K562 (cell line): Measurements from ENCODE around the gene DYSF. TPM values are rescaled to one million over a fixed set of nuclear protein-coding genes. Genes with fewer than 3 reads are reported as not detected.

Source experiments
- ATAC-seq: fragments of 200-7000 bp; cut with Tn5 transposase; 3 replicates; pipeline ENCODE4 v1.9.1; 2020; ENCODE audit warnings: moderate library complexity
- BruUV-seq: library from RNA; stranded (reverse); fragments of 400-500 nt; replicated peaks from 2 replicates; lab custom pipeline; 2021; lab: Mats Ljungman, UMichigan
- CTCF ChIA-PET: fragments of 300-600 bp; formaldehyde crosslinking; extraction: SDS; loops from one replicate; lab custom pipeline; 2021; ENCODE audit warnings: low intra/inter-chr PET ratio; lab: Yijun Ruan, JAX
- POLR2A ChIA-PET: fragments of 300-600, 350-650 bp; sonication (Branson Sonifier 250); formaldehyde crosslinking; extraction: SDS; loops from one replicate; lab custom pipeline; 2021; ENCODE audit warnings: antibody characterized with exemption, inconsistent platforms; lab: Yijun Ruan, JAX
- DNase-seq, 4 experiments: peaks; one replicate each; pipeline versions ENCODE4 v3.0.0 to v3.0.0-alpha.2; 2011 to 2018; ENCODE audit warnings: low spot score in 3 of 4, mixed read lengths in 3 of 4; ENCODE audit errors: extremely low read depth in 1 of 4
- FAIRE-seq: peaks from 2 replicates; lab custom pipeline; 2011; peaks lifted over from hg19 to GRCh38; lab: Jason Lieb, UNC
- H2AFZ ChIP-seq: 2 replicates; pipeline ENCODE4 v1.6.0; 2011; ENCODE audit warnings: low read depth, low read length, control low read depth, inconsistent platforms
- H3K27ac ChIP-seq: fragments of 200-600 bp; 3 replicates; pipeline ENCODE4 v1.8.0; 2011; ENCODE audit warnings: low read depth, mild to moderate bottlenecking, control low read depth, inconsistent platforms, low read length, moderate library complexity, mixed read lengths; ENCODE audit errors: extremely low read depth
- H3K27me3 ChIP-seq, 2 experiments: fragments of 300-600 bp in 1 of 2; 2 replicates in 1 of 2; 3 replicates in 1 of 2; pipeline versions ENCODE4 v1.6.0 to v1.8.0; 2011; ENCODE audit warnings: inconsistent platforms in 2 of 2, low read length in 2 of 2, mild to moderate bottlenecking in 1 of 2, mixed read lengths in 1 of 2, moderate library complexity in 1 of 2; ENCODE audit not compliant: control insufficient read depth in 2 of 2, insufficient read depth in 2 of 2
- H3K36me3 ChIP-seq: fragments of 300-600 bp; 3 replicates; pipeline ENCODE4 v1.8.0; 2011; ENCODE audit warnings: mild to moderate bottlenecking, low read length, inconsistent platforms; ENCODE audit not compliant: control insufficient read depth, insufficient read depth
- H3K4me1 ChIP-seq, 2 experiments: fragments of 200-600 bp in 1 of 2; replicated peaks in 1 of 2; 2 replicates in 1 of 2; 3 replicates in 1 of 2; pipeline versions ENCODE4 v1.5.1 to v1.8.0; 2011; ENCODE audit warnings: inconsistent platforms in 2 of 2, low read length in 2 of 2, mild to moderate bottlenecking in 1 of 2, mixed read lengths in 1 of 2, moderate library complexity in 1 of 2; ENCODE audit not compliant: control insufficient read depth in 2 of 2, insufficient read depth in 2 of 2
- H3K4me2 ChIP-seq: 2 replicates; pipeline ENCODE4 v1.6.1; 2011; ENCODE audit warnings: low read length, control low read depth, inconsistent platforms, mixed read lengths; ENCODE audit not compliant: insufficient read depth
- H3K4me3 ChIP-seq: fragments of 200-600 bp; sonication (generic), shearing (Covaris generic); 2 replicates; pipeline ENCODE4 v1.5.1; 2016; ENCODE audit warnings: control low read depth, inconsistent platforms
- H3K79me2 ChIP-seq: fragments of 200-600 bp; 3 replicates; pipeline ENCODE4 v1.8.0; 2011; ENCODE audit warnings: low read length, inconsistent platforms; ENCODE audit not compliant: control insufficient read depth, insufficient read depth
- H3K9ac ChIP-seq, 2 experiments: 2 replicates each; pipeline versions ENCODE4 v1.6.0 to v1.6.1; 2011; ENCODE audit warnings: low read depth in 2 of 2, low read length in 2 of 2, control low read depth in 1 of 2, inconsistent platforms in 1 of 2, mild to moderate bottlenecking in 1 of 2, mixed read lengths in 1 of 2; ENCODE audit not compliant: insufficient read depth in 1 of 2
- H3K9me1 ChIP-seq: one replicate; pipeline ENCODE4 v1.6.0; 2011; ENCODE audit warnings: inconsistent platforms, mild to moderate bottlenecking, low read length, moderate library complexity; ENCODE audit not compliant: control insufficient read depth, insufficient read depth
- H3K9me3 ChIP-seq: replicated peaks from 2 replicates; pipeline ENCODE4 v1.5.1; 2011; ENCODE audit warnings: low read depth, low read length, inconsistent platforms; ENCODE audit not compliant: control insufficient read depth, insufficient read depth
- H4K20me1 ChIP-seq: replicated peaks from 2 replicates; pipeline ENCODE4 v1.6.1; 2011; ENCODE audit warnings: low read length, inconsistent platforms, mixed read lengths; ENCODE audit not compliant: control insufficient read depth, insufficient read depth
- GATA2 ChIP-seq: sonication (generic); formaldehyde crosslinking; IDR thresholded peaks from 2 replicates; pipeline ENCODE4 v1.4.0; 2020; ENCODE audit warnings: mild to moderate bottlenecking, missing genetic modification reagents
- GATAD2B ChIP-seq: fragments of 450-650 bp; IDR thresholded peaks from 2 replicates; pipeline ENCODE4 v1.6.1; 2017; ENCODE audit warnings: mild to moderate bottlenecking, borderline replicate concordance
- HDAC8 ChIP-seq: fragments of 450-650 bp; IDR thresholded peaks from 2 replicates; pipeline ENCODE4 v1.6.1; 2016; ENCODE audit warnings: mild to moderate bottlenecking, missing genetic modification characterization, moderate library complexity, missing compliant biosample characterization
- HOMEZ ChIP-seq: fragments of 250-450 bp; sonication (Bioruptor Pico); IDR thresholded peaks from 2 replicates; pipeline ENCODE4 v1.4.0; 2020; ENCODE audit warnings: mild to moderate bottlenecking, moderate library complexity
- NUFIP1 ChIP-seq: fragments of 450-650 bp; IDR thresholded peaks from 2 replicates; pipeline ENCODE4 v1.6.1; 2018; ENCODE audit not compliant: partially characterized antibody
- TCF7 ChIP-seq: sonication (generic); IDR thresholded peaks from 2 replicates; pipeline ENCODE4 v1.6.1; 2016; ENCODE audit warnings: antibody characterized with exemption, borderline replicate concordance
- TRIM25 ChIP-seq: fragments of 450-650 bp; IDR thresholded peaks from 2 replicates; pipeline ENCODE4 v1.7.0; 2016; ENCODE audit warnings: borderline replicate concordance
- WGBS: fragments of 100-300 bp; shearing (Covaris generic); methylation state at CpG from one replicate; pipeline ENCODE4 v1.1.6; 2016; ENCODE audit warnings: low coverage, mixed read lengths; ENCODE audit not compliant: insufficient coverage; ENCODE audit errors: missing lambda C conversion rate; 5-methylcytosine and 5-hydroxymethylcytosine counted together
- in situ Hi-C: fragments of 300-500 bp; cut with MboI; formaldehyde crosslinking; loops from 4 replicates; pipeline ENCODE4 v1.15.0; 2018; ENCODE audit warnings: inconsistent platforms, mixed read lengths
- intact Hi-C: fragments of 100-400 bp; cut with micrococcal nuclease; formaldehyde crosslinking; loops from 2 replicates; pipeline ENCODE4 v1.14.2; 2022
- polyA plus RNA-seq, 8 experiments: library from polyadenylated mRNA; depleted of rRNA in 4 of 8; stranded (reverse) in 5 of 8; unstranded in 3 of 8; fragments of >200 nt; fragmentation: Nextera tagmentation in 2 of 8; fragmentation: Illumina TruSeq in 1 of 8; extraction: Ambion mirVana in 2 of 8; extraction: Trizol in 1 of 8; gene quantifications; 2 replicates each; pipeline versions ENCODE4 v1.2.1 to v1.2.3, GENCODE V29; 2011 to 2014; ENCODE audit warnings: inconsistent platforms in 1 of 8, missing spikeins in 1 of 8
- total RNA-seq, 7 experiments: library from RNA; depleted of rRNA in 6 of 7; stranded (reverse); fragments of >200 nt in 6 of 7; fragmentation: Illumina TruSeq in 2 of 7; extraction: Trizol in 2 of 7; gene quantifications; 2 replicates each; pipeline versions ENCODE4 v1.2.1 to v1.2.3, GENCODE V29; 2011 to 2021; ENCODE audit warnings: low replicate concordance in 1 of 7

The DYSF gene
- total and polyA plus RNA-seq, 9 of the 15 experiments (the other 6 are each of a cell fraction or from before 2014, with no cell fraction given): 0.01 to 0.80 (median 0.29) TPM

- in situ Hi-C loops (no loop called here), intact Hi-C loops (no loop called here)
- 2% methylated on average over 5 of the region's 5 CpGs for WGBS
- H3K9me1 ChIP-seq: no peaks in the 10 kb centered on the region
- DNase-seq: no peak
- TF ChIP-seq HDAC8: no peak
- no peak for TF ChIP-seq TRIM25
- no peak for TF ChIP-seq GATA2 (CRISPR knock-in tag)
- no peak for TF ChIP-seq GATAD2B
- no peak for TF ChIP-seq TCF7
- no peak for TF ChIP-seq NUFIP1
- TF ChIP-seq HOMEZ (CRISPR knock-in tag): no peak
- no peaks in the 10 kb centered on the region for H3K36me3 ChIP-seq
- ATAC-seq: no peak
- H3K9me3 ChIP-seq: peaks cover 1% of the 10 kb centered on the region; the same call in 1 of the 2 replicates
- no peak overlapping the region for H2AFZ ChIP-seq
- POLR2A ChIA-PET: no interaction called here
- CTCF ChIA-PET: no interaction called here
- H3K27me3 ChIP-seq: peaks cover 0 to 10% of the 10 kb centered on the region in 2 experiments; a peak in 1 of 5 replicates
- no peaks in the 10 kb centered on the region for H4K20me1 ChIP-seq
- H3K4me2 ChIP-seq: no peak overlapping the region
- no TSS peak for BruUV-seq
- H3K4me3 ChIP-seq: no peak overlapping the region
- no peaks in the 10 kb centered on the region for H3K79me2 ChIP-seq
- FAIRE-seq: no peak
- H3K4me1 ChIP-seq: no peaks in the 10 kb centered on the region
- H3K9ac ChIP-seq: no peak overlapping the region
- H3K27ac ChIP-seq: no peak overlapping the region
These were observed 206.6 kb downstream of the DYSF start for GRCh38 chr2:71659868-71660518.
